Left lung (tissue), 10 donors: Measurements from ENCODE around the gene CSK. TPM values are rescaled to one million over a fixed set of nuclear protein-coding genes. Genes with fewer than 3 reads are reported as not detected.

Experiments used
- ATAC-seq: fragments of 200-7000 bp; cut with Tn5 transposase; one replicate; pipeline ENCODE4 v1.9.1; 2020; ENCODE audit warnings: moderate library complexity
- DNase-seq, 4 donors: peaks; one replicate each; pipeline ENCODE4 v3.0.0-alpha.2; 2013 to 2020
- H3K27ac ChIP-seq, 2 donors: fragments of 200-600 bp; sonication (generic) in 1 of 2; one replicate each; pipeline versions ENCODE4 v1.5.0 to v1.8.0; 2020 to 2021
- H3K27me3 ChIP-seq, 2 donors: fragments of 200-600 bp; sonication (generic) in 1 of 2; one replicate each; pipeline versions ENCODE4 v1.5.0 to v1.8.0; 2020 to 2021
- H3K36me3 ChIP-seq, 2 donors: fragments of 200-600 bp; sonication (generic) in 1 of 2; one replicate each; pipeline versions ENCODE4 v1.5.0 to v1.8.0; 2020 to 2021
- H3K4me1 ChIP-seq, 2 donors: fragments of 200-600 bp; one replicate each; pipeline ENCODE4 v1.8.0; 2021
- H3K4me3 ChIP-seq, 2 donors: fragments of 200-600 bp; sonication (generic) in 1 of 2; one replicate each; pipeline versions ENCODE4 v1.5.0 to v1.8.0; 2020 to 2021; ENCODE audit warnings: mild to moderate bottlenecking in 1 of 2
- H3K9me3 ChIP-seq, 2 donors: fragments of 200-600 bp; sonication (generic) in 1 of 2; one replicate each; pipeline versions ENCODE4 v1.5.0 to v1.8.0; 2020 to 2021
- intact Hi-C, 2 donors: fragments of 100-400 bp; cut with DNase I; formaldehyde crosslinking; loops; one replicate each; pipeline versions ENCODE4 v1.11.2 to v1.14.2; 2022
- polyA plus RNA-seq, 6 donors: library from polyadenylated mRNA; unstranded; fragments of 120-200 nt; gene quantifications; one replicate each; pipeline ENCODE4 v1.2.1, GENCODE V29; 2013; ENCODE audit not compliant: insufficient read length in 6 of 6
- total RNA-seq, 2 donors: library from RNA; stranded (reverse); fragmentation: NEBNext Ultra II Directional; extraction: Animal tissue kit (Norgen Biotek cat#: 25700); gene quantifications; one replicate each; pipeline ENCODE4 v1.2.1, GENCODE V29; 2021
- TF ChIP-seq, protein P1 (sequence below), 2 donors: fragments of 200-600 bp; sonication (generic) in 1 of 2; IDR thresholded peaks; one replicate each; pipeline versions ENCODE4 v1.5.0 to v1.8.0; 2021; ENCODE audit warnings: antibody characterized with exemption in 2 of 2
- donor health status: DM: no; HTN: yes; CAD: no.
- donor health status: DM: no; HTN: no; CAD: no.

The CSK gene
- total and polyA plus RNA-seq, 8 donors: 41.5 to 101 (median 49.7) TPM

DNA sequence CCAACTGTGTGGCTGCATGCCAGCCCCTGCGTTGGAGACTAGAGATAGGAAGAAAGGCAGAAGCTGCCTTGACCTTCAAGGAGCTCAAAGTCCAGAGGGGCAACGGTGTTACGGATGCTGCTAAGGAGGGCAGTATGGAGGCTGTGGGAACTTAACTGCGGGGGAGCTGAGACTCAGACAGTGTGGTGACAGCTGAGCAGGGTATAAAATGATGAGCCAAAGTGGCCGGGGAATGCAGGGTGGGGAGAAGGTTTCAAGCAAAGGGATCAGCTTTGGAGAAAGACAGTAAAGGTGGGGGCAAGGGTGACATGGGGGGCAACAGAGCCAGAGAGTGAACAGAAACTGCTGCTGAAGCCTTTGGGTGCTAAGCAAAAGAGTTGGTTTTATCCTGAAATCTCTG, 39.5 kb upstream of the CSK start:
- H3K36me3 ChIP-seq: no peaks in the 10 kb centered on the region
- DNase-seq (no peak), ATAC-seq (no peak)
- H3K4me1 ChIP-seq: no peaks in the 10 kb centered on the region
- TF ChIP-seq, protein P1, sequence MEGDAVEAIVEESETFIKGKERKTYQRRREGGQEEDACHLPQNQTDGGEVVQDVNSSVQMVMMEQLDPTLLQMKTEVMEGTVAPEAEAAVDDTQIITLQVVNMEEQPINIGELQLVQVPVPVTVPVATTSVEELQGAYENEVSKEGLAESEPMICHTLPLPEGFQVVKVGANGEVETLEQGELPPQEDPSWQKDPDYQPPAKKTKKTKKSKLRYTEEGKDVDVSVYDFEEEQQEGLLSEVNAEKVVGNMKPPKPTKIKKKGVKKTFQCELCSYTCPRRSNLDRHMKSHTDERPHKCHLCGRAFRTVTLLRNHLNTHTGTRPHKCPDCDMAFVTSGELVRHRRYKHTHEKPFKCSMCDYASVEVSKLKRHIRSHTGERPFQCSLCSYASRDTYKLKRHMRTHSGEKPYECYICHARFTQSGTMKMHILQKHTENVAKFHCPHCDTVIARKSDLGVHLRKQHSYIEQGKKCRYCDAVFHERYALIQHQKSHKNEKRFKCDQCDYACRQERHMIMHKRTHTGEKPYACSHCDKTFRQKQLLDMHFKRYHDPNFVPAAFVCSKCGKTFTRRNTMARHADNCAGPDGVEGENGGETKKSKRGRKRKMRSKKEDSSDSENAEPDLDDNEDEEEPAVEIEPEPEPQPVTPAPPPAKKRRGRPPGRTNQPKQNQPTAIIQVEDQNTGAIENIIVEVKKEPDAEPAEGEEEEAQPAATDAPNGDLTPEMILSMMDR (IDR thresholded peaks at IDR 0.05): no peak
- H3K9me3 ChIP-seq: peaks cover 0 to 5% of the 10 kb centered on the region in 2 donors
- no peak overlapping the region for H3K4me3 ChIP-seq
- intact Hi-C loops: no loop called here
- no peaks in the 10 kb centered on the region for H3K27me3 ChIP-seq
- no peak overlapping the region for H3K27ac ChIP-seq

DNA sequence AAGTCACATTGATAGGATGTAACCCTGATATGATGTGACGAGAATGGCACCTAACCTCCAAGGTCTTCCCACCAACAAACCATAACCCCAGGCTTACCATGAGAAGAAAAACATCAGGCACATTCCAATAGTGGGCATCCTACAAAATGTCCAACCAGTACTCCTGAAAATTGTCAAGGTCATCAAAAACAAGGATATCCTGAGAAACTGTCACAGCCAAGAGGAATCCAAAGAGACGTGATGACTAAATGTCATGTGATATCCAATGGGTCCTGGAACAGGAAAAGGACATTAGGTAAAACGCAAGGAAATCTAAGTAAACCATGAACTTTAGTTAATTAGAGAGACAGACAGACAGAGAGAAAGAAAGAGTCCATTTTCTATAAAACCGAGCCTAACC, 35.5 kb upstream of the CSK start:
- H3K27me3 ChIP-seq: no peaks in the 10 kb centered on the region
- intact Hi-C loops: no loop called here
- peaks cover 0 to 5% of the 10 kb centered on the region in 2 donors for H3K9me3 ChIP-seq
- no peaks in the 10 kb centered on the region for H3K4me1 ChIP-seq
- H3K27ac ChIP-seq: no peak overlapping the region
- no peak overlapping the region for H3K4me3 ChIP-seq
- no peaks in the 10 kb centered on the region for H3K36me3 ChIP-seq
- TF ChIP-seq, protein P1 (IDR thresholded peaks at IDR 0.05): no peak
- ATAC-seq: no peak
- DNase-seq: no peak

DNA sequence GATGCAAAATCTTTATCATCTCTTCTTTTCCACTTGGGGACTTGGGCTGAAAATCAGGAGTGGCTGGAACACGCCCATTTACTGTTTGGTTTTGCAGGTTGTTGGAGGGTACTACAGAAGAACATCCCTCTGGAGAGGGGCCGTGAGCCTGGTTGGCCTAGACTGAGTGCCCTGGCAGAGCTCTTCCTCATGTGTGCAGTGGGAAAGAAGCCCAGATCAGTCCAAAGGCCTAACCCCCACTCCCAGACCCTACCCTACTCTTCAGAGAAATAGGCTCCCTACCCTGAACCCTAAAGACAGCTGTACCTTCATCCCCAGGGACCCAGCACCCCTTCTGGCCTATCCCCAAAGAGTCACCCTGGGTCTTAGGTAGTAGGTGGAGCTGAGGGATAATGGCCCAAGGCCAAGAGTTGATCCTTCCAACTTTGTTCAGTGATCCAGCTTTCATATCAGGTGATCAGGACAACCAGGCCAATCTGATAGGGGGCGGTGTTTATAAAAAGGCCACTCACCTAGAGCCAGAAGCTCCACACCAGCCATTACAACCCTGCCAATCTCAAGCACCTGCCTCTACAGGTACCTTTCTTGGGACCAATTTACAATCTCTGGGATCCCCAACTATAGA, 33.4 kb upstream of the CSK start, which contains the start of gene CYP1A2:
Gene CYP1A2 (plus strand): TSS at position 524 of the 625 bp plus-strand sequence. CDS start 894 bp downstream, outside the sequence.
- Histone ChIP-seq H3K9me3 (no peaks in the 10 kb centered on the region), H3K27me3 (no peaks in the 10 kb centered on the region), H3K4me3 (no peak within 1 kb of the TSS), H3K36me3 (no peaks in the 10 kb centered on the region), H3K4me1 (no peaks in the 10 kb centered on the region), H3K27ac (no peak within 1 kb of the TSS)
- no peak for ATAC-seq
- intact Hi-C loops: no loop called here
- DNase-seq: no peak
- TF ChIP-seq, protein P1 (IDR thresholded peaks at IDR 0.05): no peak

DNA sequence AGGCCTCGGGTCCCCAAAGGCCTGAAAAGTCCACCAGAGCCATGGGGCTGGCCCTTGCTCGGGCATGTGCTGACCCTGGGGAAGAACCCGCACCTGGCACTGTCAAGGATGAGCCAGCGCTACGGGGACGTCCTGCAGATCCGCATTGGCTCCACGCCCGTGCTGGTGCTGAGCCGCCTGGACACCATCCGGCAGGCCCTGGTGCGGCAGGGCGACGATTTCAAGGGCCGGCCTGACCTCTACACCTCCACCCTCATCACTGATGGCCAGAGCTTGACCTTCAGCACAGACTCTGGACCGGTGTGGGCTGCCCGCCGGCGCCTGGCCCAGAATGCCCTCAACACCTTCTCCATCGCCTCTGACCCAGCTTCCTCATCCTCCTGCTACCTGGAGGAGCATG, 32.0 kb upstream of the CSK start:
- Histone ChIP-seq H3K27me3 (no peaks in the 10 kb centered on the region), H3K4me3 (no peak overlapping the region), H3K4me1 (no peaks in the 10 kb centered on the region), H3K36me3 (no peaks in the 10 kb centered on the region), H3K27ac (no peak overlapping the region), H3K9me3 (no peaks in the 10 kb centered on the region)
- TF ChIP-seq, protein P1 (IDR thresholded peaks at IDR 0.05): no peak
- intact Hi-C loops: no loop called here
- ATAC-seq (no peak), DNase-seq (no peak)

DNA sequence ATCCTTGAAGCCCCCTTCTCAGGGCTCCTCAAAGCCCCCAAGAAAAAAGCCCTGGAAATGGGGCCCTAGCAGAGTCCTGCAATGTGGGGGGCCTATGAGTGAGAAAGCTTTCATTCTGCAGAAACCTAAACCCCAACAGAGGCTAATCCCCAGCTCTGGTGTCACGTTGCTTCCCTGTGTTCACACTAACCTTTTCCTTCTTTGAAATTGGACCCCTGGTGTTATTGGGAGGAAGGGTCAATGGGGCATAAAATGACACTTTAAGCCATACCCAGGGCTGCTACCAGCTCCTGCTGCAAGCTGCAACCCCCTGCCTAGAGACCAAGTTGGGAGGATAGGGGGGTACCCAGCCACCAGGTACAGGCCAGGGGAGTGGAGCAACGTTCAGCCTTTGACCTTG, 31.1 kb upstream of the CSK start:
- Histone ChIP-seq H3K27ac (no peak overlapping the region), H3K4me1 (no peaks in the 10 kb centered on the region), H3K4me3 (no peak overlapping the region), H3K27me3 (no peaks in the 10 kb centered on the region), H3K36me3 (no peaks in the 10 kb centered on the region), H3K9me3 (no peaks in the 10 kb centered on the region)
- ATAC-seq (no peak), DNase-seq (no peak)
- intact Hi-C loops: no loop called here
- TF ChIP-seq, protein P1 (IDR thresholded peaks at IDR 0.05): no peak
